HG03469 (cell line): ENCODE results near the gene PCP2.

Experiments
- ATAC-seq: cut with Tn5 transposase; IDR thresholded peaks from one replicate; pipeline ENCODE4 v1.9.1; 2021; ENCODE audit warnings: mild to moderate bottlenecking, moderate library complexity, moderate number of reproducible peaks; ENCODE audit not compliant: unreplicated experiment

PCP2 gene

DNA sequence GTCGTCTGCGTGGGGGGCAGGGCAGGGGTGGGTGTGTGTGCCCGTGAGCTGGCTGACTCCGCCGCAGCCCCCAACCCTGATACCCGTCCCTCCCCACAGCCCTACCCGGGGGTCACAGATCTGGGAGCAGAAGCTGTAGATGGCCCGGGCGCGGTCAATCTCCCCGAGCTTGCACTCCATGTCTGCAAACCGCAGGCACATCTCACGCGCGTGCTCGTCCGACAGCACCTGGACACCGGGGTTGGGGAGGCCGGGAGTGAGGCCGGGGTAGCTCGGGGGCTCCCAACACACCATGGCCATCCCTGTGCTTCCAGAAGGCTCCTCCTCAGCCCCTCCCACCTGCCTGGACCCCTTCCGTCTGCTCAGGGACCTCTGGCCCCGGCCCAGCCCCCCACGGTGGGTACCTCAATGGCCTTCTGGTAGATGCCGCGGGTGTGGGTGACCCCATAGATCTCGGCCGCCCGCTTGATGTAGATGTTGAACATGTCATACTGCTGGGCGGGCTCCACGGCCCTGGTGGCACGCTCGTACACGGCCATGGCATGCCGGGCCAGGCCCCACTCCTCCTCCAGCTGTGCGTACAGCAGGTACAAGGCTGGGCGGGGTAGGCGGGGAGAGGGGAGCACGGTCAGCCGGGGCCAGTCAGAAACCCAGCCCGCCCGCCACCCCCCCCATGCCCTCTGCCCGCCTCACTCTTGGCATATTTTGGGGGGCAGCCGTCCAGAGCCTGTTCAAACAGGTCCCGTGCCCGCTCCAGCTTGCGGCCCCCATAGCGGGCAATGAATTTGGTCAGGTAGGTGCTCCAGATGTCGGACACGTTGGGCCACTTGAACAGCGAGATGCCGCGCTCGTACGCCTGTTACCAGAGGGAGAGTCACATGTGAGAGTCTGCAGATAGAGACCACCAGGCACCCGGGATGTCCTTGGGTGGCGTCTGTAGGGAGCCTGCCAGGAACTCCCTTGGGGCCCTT, 12.8 kb downstream of the PCP2 start:
- no peak for ATAC-seq

GRCh38 chr19:7619671-7620441, 13.7 kb downstream of the PCP2 start:
- ATAC-seq, result no peak

- no peak for ATAC-seq
Measured at GRCh38 chr19:7618771-7619510, 14.6 kb downstream of the PCP2 start.

DNA sequence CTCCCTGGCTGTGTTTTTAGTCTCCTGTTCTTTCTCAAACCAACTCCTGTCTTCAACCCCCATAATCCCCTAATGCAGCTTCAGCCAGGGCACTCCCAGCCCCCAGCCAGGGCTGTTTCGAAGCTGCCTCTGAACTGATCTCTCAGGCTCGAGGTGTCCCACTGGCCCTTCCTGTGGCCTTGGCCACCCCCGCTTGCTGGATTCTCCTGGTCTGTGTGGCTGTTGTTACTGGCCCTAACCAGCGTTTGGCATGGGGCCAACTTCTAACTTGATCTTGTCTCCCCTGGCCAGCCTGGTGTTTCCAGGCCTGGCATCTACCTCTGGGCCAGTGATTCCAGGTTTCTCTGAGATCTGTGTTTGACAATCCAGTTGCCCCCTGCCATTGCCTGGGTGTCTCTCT, 15.2 kb downstream of the PCP2 start:
- no peak for ATAC-seq

GRCh38 chr19:7617735-7618134, 15.8 kb downstream of the PCP2 start:
- ATAC-seq, result no peak

GRCh38 chr19:7617172-7617571, 16.3 kb downstream of the PCP2 start:
- ATAC-seq, result no peak

DNA sequence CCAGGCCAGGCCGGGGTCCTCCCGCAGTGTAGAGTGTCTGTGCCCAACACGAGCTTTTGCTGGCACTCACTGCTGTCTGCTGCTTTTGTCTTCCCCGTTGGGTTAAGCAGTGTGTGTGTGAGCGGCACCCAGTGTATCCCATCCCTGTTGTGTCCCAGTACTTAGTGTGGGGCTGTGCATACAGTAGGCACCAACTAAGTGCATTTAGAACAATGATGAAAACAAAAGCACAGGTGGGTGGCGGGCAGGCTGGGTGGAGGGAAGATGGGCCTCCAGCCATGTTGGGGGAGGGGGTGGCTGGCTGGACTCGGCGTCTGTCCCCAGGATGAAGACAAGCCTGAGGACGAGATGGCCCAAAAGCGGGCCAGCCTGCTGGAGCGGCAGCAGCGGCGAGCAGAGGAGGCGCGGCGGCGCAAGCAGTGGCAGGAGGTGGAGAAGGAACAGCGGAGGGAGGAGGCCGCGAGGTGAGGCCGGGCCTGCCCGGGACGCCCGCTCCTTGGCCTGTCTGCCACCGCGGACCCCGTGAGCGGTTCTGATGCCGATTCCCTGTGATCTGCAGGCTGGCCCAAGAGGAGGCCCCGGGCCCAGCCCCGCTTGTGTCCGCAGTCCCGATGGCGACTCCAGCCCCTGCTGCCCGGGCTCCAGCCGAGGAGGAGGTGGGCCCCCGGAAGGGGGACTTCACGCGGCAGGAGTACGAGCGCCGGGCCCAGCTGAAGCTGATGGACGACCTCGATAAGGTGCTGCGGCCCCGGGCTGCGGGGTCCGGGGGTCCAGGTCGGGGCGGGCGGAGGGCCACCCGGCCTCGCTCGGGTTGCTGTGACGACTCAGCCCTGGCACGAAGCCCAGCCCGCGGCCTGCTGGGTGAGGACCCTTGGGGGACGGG, 18.4 kb downstream of the PCP2 start:
- ATAC-seq, result no peak

DNA sequence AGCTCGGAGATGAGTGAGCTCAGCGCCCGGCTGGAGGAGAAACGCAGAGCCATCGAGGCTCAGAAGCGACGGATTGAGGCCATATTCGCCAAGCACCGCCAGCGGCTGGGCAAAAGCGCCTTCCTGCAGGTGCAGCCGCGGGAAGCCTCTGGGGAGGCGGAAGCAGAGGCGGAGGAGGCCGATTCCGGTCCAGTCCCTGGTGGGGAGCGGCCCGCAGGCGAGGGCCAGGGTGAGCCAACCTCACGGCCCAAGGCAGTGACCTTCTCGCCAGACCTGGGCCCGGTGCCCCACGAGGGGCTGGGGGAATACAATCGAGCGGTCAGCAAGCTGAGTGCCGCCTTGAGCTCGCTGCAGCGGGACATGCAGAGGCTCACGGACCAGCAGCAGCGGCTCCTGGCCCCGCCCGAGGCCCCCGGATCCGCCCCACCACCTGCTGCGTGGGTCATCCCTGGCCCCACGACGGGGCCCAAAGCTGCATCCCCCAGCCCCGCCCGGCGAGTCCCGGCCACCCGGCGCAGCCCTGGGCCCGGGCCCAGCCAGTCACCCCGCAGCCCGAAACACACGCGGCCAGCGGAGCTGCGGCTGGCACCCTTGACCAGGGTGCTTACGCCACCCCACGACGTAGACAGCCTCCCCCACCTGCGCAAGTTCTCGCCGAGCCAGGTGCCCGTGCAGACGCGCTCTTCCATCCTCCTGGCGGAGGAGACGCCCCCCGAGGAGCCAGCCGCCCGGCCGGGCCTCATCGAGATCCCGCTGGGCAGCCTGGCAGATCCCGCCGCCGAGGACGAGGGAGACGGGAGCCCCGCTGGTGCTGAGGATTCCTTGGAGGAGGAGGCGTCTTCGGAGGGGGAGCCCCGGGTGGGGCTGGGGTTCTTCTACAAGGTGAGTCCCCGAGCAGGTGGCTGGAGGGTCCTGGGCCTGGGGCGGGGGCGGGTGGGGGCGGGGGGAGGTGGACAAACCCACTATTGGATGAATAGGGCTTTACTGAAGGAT, 20.9 kb downstream of the PCP2 start:
- ATAC-seq, result no peak

- ATAC-seq, result no peak
Measured at GRCh38 chr19:7611541-7612279, 21.8 kb downstream of the PCP2 start.

DNA sequence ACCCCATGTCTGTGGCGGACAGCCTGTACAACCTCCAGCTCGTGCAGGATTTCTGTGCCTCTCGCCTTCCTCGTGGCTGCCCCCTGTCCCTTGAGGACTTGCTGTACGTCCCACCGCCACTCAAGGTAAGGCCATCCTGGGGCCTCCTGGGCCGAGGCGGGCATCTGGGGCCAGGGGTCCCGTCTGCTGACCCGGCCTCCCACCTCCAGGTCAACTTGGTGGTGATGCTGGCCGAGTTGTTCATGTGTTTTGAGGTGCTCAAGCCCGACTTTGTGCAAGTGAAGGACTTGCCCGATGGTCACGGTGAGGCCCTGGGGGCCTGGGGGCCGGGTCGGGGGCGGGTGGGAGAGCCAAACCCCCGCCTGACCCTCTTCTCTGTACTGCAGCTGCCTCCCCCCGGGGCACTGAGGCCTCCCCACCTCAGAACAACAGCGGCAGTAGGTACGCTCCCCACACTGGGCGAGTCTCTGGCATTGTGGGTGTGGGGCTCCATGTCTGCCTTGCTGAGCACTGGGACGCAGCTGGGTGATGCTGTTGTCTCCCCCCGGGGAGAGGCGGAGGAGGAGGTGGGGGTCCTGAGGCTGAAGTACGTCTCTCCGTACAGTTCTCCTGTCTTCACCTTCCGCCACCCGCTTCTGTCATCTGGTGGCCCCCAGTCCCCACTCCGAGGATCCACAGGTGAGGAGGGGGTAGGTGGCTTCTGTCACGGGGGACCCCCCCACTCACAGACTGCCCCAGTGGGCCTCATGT, 22.9 kb downstream of the PCP2 start:
- ATAC-seq, result no peak

DNA sequence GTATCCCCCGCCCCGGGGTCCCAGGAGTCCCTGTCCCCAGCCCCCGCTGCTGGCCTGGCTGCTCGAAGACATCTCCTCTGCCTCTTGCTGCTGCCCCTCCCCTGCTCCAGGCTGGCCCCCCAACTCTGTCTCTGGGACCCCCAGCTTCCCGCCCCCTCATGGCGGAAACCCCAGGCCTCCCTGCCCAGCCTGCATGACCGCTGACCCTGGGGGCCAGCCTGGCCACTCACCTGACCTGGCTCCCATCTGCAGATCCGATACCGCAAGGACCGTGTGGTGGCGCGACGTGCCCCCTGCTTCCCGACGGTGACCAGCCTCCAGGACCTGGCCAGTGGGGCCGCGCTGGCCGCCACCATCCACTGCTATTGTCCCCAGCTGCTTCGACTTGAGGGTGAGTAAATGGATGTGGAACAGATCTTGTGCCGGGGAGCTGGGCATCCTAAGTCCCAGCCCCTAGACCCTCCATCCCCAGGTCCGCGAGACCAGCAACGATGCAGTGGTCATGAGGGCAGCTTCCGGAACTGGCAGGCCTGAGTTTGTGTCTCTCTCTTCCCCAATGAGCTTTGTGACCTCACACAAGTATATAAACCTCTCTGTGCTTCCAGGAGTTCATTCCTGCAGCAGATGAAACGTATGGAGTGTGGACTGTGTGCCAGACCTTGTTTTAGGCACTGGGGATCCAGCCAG, 25.5 kb downstream of the PCP2 start:
- ATAC-seq, result no peak

GRCh38 chr19:7607212-7607873, 26.2 kb downstream of the PCP2 start:
- ATAC-seq, result no peak

DNA sequence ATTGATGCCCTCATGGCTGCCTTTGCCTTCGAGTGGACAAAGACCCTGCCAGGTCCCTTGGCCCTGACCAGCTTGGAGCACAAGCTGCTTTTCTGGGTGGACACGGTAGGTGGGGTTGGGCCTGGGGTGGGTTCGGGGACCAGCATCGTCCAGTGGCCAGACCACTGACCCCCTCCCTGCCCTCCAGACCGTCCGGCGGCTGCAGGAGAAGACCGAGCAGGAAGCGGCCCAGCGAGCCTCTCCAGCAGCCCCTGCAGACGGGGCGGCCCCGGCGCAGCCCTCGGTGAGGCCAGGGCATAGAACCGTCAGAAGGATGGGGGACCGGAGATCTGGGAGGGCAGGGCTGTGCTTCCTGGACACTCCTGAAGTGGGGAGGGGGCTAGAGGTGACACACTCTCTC, 27.2 kb downstream of the PCP2 start:
- ATAC-seq, result no peak

DNA sequence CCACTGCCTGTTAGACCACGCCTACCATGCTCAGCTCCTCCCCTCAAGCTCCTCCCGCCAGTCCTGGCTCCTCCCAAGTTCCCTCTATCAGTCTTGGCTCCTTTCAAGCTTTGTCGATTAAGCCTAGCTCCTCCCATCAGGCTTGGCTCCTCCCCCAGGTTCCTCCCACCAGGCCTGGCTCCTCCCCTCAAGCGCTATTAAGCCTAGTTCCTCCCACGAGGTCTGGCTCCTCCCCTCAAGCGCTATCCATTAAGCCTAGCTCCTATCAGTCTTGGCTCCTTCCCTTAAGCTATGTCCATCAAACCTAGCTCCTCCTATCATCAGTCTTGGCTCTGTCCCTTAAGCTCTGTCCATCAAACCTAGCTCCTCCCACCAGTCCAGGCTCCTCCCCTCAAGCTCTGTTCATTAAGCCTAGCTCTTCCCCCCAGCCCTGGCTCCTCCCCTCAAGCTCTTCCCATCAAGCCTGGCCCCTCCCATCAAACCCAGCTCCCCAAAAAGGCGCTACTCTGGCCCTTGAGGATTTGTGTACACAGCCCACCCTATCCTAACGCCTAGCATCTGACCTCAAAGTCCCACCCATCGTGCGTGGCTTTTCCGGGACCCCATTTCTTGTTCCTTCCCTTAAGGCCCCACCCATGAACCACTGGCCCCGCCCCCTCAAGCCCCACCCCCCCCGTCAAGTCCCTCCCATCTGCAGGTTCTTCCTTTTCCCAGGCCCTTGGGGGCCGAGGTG, 27.9 kb downstream of the PCP2 start:
- ATAC-seq, result no peak

- no peak for ATAC-seq
Measured at GRCh38 chr19:7603919-7604318, 29.6 kb downstream of the PCP2 start.

DNA sequence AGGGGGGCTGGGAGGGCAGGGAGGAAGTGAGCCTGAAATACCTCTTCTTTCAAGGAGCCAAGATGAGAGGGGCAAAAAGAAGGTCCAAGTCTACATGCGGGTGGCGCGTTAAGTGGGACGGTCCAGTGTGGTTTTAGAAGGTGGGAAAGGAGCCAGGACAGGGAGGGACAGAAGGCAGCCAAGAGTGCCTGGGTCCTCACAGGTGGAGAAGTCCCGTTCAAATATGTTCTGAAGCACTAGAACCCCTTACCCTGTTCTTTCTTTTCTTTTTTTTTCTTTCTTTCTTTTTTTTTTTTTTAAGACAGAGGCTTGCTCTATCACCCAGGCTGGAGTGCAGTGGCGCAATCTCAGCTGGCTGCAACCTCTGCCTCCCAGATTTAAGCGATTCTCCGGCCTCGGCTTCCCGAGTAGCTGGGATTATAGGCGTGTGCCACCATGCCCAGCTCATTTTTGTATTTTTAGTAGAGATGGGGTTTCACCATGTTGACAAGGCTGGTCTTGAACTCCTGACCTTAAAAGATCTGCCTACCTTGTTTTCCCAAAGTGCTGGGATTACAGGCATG, 30.5 kb downstream of the PCP2 start:
- no peak for ATAC-seq
